Activated T-cell treated with anti-CD3 and anti-CD28 coated beads for 24 hours (primary cell): Measurements from ENCODE around the gene ERFE.

Experiments used
- DNase-seq: peaks from one replicate; pipeline ENCODE4 v3.0.0-alpha.2; 2020; ENCODE audit warnings: low read depth

The ERFE gene

GRCh38 chr2:238140040-238140439 lies 18.7 kb upstream of the ERFE start:
- DNase-seq = no peak

GRCh38 chr2:238140721-238141540 lies 17.8 kb upstream of the ERFE start:
- no peak for DNase-seq

- no peak for DNase-seq
Observed at GRCh38 chr2:238141541-238142318, 17.0 kb upstream of the ERFE start.

GRCh38 chr2:238142382-238143205 lies 16.2 kb upstream of the ERFE start:
- no peak for DNase-seq

- DNase-seq = no peak
Observed at GRCh38 chr2:238143239-238143951, 15.4 kb upstream of the ERFE start.

GRCh38 chr2:238144262-238144661 lies 14.5 kb upstream of the ERFE start:
- no peak for DNase-seq

GRCh38 chr2:238145046-238145445 lies 13.7 kb upstream of the ERFE start:
- no peak for DNase-seq

GRCh38 chr2:238145851-238146250 lies 12.9 kb upstream of the ERFE start:
- no peak for DNase-seq

GRCh38 chr2:238146884-238147544 lies 11.8 kb upstream of the ERFE start:
- DNase-seq = no peak

- no peak for DNase-seq
Observed at GRCh38 chr2:238148981-238149380, 9.8 kb upstream of the ERFE start.

- DNase-seq = no peak
Observed at GRCh38 chr2:238149841-238150572, 8.8 kb upstream of the ERFE start.

GRCh38 chr2:238150686-238151085 lies 8.1 kb upstream of the ERFE start:
- DNase-seq = no peak

- DNase-seq = no peak
Observed at GRCh38 chr2:238151205-238151604, 7.6 kb upstream of the ERFE start.

- DNase-seq = no peak
Observed at GRCh38 chr2:238151628-238152235, 7.0 kb upstream of the ERFE start.

- DNase-seq = no peak
Observed at GRCh38 chr2:238152771-238153688, 5.7 kb upstream of the ERFE start.

GRCh38 chr2:238154570-238154969 lies 4.2 kb upstream of the ERFE start:
- DNase-seq = no peak

- no peak for DNase-seq
Observed at GRCh38 chr2:238155051-238155760, 3.6 kb upstream of the ERFE start.
